ENCODE measurements around the gene ABCC8.

- TF ChIP-seq CTCF (IDR thresholded peaks at IDR 0.05; ENCODE audit: low read length) (no peak), EZH2 (IDR thresholded peaks at IDR 0.05; ENCODE audit: borderline replicate concordance, low read length) (no peak)
Measured at GRCh38 chr11:17389957-17390649, 86.5 kb downstream of the ABCC8 start.

Data from OCI-LY1 (cell line).